GM21381 (cell line): Measurements from ENCODE around the gene RIN3.

Experiments used
- ATAC-seq: cut with Tn5 transposase; IDR thresholded peaks from one replicate; pipeline ENCODE4 v1.9.1; 2021; ENCODE audit warnings: mild to moderate bottlenecking, moderate library complexity; ENCODE audit not compliant: unreplicated experiment

The RIN3 gene

GRCh38 chr14:92733007-92733406, 219.4 kb downstream of the RIN3 start:
- no peak for ATAC-seq

- no peak for ATAC-seq
These were observed 221.0 kb downstream of the RIN3 start for GRCh38 chr14:92734618-92735017.

GRCh38 chr14:92735344-92735743, 221.8 kb downstream of the RIN3 start:
- no peak for ATAC-seq

GRCh38 chr14:92737206-92737605, 223.6 kb downstream of the RIN3 start:
- ATAC-seq = no peak

- no peak for ATAC-seq
These were observed 224.1 kb downstream of the RIN3 start for GRCh38 chr14:92737619-92738188.
